ENCODE data around the gene CFAP77. TPM values are rescaled to one million over a fixed set of nuclear protein-coding genes. Genes with fewer than 3 reads are reported as not detected.
"Not testable (repeated sequence)": the region's sequence is repeated elsewhere in the genome, so short reads cannot be mapped to it uniquely, and the experiment has no call there.

CFAP77 gene
- total RNA-seq, 4 donors from 2014 or later = not detected

DNA sequence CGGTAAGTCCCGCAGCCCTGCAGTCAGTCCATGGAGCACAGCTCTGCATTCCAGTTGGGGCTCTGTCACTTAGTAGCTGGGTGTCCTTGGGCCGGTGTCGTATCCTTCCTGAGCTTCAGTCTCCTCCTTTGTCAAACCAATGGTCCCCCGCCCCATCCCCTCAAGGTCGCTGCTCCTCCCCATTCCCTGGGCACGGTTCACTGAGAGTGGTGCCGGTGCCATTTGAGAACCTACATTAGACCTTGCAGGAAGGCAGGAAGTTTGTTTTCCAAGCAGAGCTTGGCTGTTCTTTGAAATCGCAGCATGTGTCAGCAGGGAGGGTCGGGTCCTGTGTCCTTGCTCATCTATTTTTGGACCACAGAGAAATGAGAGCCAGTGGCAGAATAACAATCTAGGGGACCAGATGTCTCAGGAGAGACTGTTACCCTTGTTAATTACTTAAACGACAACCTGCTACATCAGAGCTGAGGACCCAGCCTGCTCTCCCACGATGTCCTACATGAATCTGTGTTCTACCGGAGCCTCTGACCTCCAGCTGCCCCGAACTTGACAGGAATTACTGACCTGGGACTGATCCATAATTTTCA lies 150.7 kb downstream of the CFAP77 start:
- intact Hi-C loops (cut with DNase I) = no loop called here
- H3K27me3 ChIP-seq = peaks cover 0 to 77% (median 0%) of the 10 kb centered on the region in 4 donors
- WGBS = 32% methylated on average over 14 of the region's 14 CpGs
- no peaks in the 10 kb centered on the region for H3K9me3 ChIP-seq
- H3K27ac ChIP-seq (replicated peaks in 1 of 4) = no peak overlapping the region
- H3K4me3 ChIP-seq = no peak overlapping the region
- no peaks in the 10 kb centered on the region for H3K36me3 ChIP-seq
- TF ChIP-seq POLR2AphosphoS5 (IDR thresholded peaks at IDR 0.05) (no peak), EP300 (IDR thresholded peaks at IDR 0.05) (no peak)
- peaks cover 0 to 4% (median 0%) of the 10 kb centered on the region in 4 donors for H3K4me1 ChIP-seq
- no peak for DNase-seq (ENCODE audit: extremely low spot score)

DNA sequence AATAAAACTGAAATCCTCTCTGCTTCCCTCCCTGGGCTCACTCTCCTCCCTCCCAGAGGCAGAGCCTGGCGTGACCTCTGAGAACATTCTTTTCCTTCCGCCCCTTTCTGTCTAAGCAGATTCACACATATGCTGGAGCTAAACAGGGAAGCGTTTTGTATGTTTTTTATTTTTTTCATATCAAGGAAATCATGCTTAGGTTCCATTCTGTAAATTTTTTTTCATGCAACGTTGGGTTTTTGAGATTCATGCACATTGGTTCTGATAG lies 152.2 kb downstream of the CFAP77 start:
- H3K4me3 ChIP-seq = no peak overlapping the region
- no peak for TF ChIP-seq POLR2AphosphoS5 (IDR thresholded peaks at IDR 0.05)
- H3K27me3 ChIP-seq = peaks cover 0 to 78% (median 0%) of the 10 kb centered on the region in 4 donors
- peaks cover 0 to under 1% (median 0%) of the 10 kb centered on the region in 4 donors for H3K9me3 ChIP-seq
- no peak overlapping the region for H3K27ac ChIP-seq (replicated peaks in 1 of 4)
- no peak for DNase-seq (ENCODE audit: extremely low spot score)
- intact Hi-C loops (cut with DNase I) = no loop called here
- no peaks in the 10 kb centered on the region for H3K36me3 ChIP-seq
- H3K4me1 ChIP-seq = peaks cover 0 to 4% (median 0%) of the 10 kb centered on the region in 4 donors
- 35% methylated on average over 4 of the region's 4 CpGs for WGBS

DNA sequence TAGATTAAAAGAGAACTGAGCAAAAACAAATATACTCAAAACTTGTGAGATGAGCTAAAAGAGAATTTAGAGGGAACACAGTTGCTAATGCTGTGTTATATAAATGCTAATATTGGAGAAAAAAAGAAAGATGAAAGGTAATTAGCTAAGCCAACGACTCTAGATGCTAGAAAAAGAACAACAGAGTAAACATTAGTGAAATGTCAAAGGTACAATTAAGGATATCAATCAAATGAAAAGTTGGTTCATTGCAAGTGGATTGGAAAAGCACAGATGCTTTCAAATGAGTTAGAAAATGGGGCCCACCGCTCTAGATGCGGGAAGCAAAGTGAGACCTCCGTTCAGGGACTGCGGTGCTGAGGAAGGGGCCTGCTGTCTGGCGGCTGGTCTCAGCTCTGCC lies 154.5 kb downstream of the CFAP77 start:
- TF ChIP-seq, protein P1, sequence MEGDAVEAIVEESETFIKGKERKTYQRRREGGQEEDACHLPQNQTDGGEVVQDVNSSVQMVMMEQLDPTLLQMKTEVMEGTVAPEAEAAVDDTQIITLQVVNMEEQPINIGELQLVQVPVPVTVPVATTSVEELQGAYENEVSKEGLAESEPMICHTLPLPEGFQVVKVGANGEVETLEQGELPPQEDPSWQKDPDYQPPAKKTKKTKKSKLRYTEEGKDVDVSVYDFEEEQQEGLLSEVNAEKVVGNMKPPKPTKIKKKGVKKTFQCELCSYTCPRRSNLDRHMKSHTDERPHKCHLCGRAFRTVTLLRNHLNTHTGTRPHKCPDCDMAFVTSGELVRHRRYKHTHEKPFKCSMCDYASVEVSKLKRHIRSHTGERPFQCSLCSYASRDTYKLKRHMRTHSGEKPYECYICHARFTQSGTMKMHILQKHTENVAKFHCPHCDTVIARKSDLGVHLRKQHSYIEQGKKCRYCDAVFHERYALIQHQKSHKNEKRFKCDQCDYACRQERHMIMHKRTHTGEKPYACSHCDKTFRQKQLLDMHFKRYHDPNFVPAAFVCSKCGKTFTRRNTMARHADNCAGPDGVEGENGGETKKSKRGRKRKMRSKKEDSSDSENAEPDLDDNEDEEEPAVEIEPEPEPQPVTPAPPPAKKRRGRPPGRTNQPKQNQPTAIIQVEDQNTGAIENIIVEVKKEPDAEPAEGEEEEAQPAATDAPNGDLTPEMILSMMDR (IDR thresholded peaks at IDR 0.05) = no peak
- TF ChIP-seq POLR2A (IDR thresholded peaks at IDR 0.05; ENCODE audit: low read depth) = no peak
- TF ChIP-seq EP300 (IDR thresholded peaks at IDR 0.05) = no peak
- no peak for TF ChIP-seq POLR2AphosphoS5 (IDR thresholded peaks at IDR 0.05)
- H3K9me3 ChIP-seq = peaks cover 0 to 3% (median 0%) of the 10 kb centered on the region in 4 donors
- H3K4me1 ChIP-seq = peaks cover 0 to 4% (median 0%) of the 10 kb centered on the region in 4 donors
- 84% methylated on average over 6 of the region's 6 CpGs for WGBS
- H3K27ac ChIP-seq (replicated peaks in 1 of 4) = no peak overlapping the region
- DNase-seq (ENCODE audit: extremely low spot score) = no peak
- intact Hi-C loops (cut with DNase I) = no loop called here
- peaks cover 0 to 75% (median 0%) of the 10 kb centered on the region in 4 donors for H3K27me3 ChIP-seq
- no peak overlapping the region for H3K4me3 ChIP-seq
- no peaks in the 10 kb centered on the region for H3K36me3 ChIP-seq

DNA sequence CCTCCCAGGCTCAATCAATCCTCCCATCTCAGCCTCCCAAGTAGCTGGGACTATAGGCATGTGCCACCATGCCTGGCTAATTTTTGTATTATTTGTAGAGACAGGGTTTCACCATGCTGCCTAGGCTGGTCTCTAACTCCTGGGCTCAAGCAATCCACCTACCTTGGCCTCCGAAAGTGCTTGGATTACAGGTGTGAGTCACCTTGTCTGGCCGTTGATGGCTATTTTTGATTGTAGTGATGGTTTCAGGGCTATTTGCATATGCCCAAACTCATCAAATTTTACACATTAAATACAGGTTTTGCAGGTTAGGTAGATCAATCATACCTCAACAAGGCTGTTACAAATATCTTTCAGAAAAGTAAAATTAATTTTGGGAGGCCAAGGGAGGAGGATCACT lies 158.8 kb downstream of the CFAP77 start:
- intact Hi-C loops (cut with DNase I); H3K4me3 ChIP-seq; H3K27ac ChIP-seq (replicated peaks in 1 of 4); H3K4me1 ChIP-seq; H3K9me3 ChIP-seq; DNase-seq (ENCODE audit: extremely low spot score); H3K36me3 ChIP-seq: not testable (repeated sequence)
- H3K27me3 ChIP-seq = peaks cover 0 to 77% (median 0%) of the 10 kb centered on the region in 4 donors
- WGBS = 88% methylated on average over 2 of the region's 2 CpGs

DNA sequence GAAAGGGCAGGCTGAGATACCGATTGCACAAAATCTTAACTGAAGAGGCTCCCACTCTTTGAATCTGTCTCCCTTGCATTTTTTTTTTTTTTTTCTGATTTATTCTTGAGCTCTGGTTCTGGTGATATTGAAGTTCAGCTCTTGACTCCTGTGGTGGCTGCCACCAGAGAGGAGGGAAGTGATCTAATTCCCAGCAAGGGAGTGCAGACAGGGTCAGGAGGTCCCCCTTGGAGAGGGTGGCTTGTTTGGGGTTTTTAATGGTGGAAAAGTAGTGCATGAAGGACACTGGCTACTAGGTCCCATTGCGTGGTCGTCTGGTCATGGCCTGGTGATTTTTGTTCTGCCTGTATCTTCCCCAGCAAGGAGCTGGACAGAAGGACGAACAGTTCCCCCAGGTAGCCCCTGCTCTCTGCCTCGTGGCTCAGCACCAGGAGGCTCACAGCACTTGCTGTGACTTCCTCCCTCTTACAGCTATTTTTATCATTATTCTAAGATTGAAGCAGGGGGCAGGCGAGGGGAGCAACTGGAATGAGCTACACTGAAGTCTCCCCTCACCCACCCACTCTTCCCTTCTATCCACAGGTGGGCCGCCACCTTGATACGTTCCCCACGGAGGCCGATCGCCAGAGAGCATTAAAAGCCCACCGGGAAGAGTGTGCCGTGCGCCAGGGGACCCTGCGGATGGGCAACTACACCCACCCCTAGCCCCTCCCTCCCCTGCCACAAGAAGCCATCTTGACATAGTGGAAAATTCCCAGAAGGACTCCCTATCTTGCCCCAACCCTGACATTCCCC lies 162.0 kb downstream of the CFAP77 start:
- 83% methylated on average over 15 of the region's 15 CpGs for WGBS
- TF ChIP-seq POLR2A (IDR thresholded peaks at IDR 0.05; ENCODE audit: low read depth) (no peak), POLR2AphosphoS5 (IDR thresholded peaks at IDR 0.05) (no peak), EP300 (IDR thresholded peaks at IDR 0.05) (no peak)
- TF ChIP-seq, protein P1 (IDR thresholded peaks at IDR 0.05) = no peak
- Histone ChIP-seq H3K4me1 (no peaks in the 10 kb centered on the region), H3K36me3 (no peaks in the 10 kb centered on the region), H3K4me3 (no peak overlapping the region), H3K27ac (replicated peaks in 1 of 4) (no peak overlapping the region), H3K27me3 (peaks cover 0 to 85% (median 11%) of the 10 kb centered on the region in 4 donors), H3K9me3 (peaks cover 0 to 3% (median 0%) of the 10 kb centered on the region in 4 donors)
- intact Hi-C loops (cut with DNase I) = loop anchor here (5.0 kb wide), 1 partner anchor 65 kb away; no protein-coding TSS in a partner anchor
- DNase-seq (ENCODE audit: extremely low spot score) = no peak

DNA sequence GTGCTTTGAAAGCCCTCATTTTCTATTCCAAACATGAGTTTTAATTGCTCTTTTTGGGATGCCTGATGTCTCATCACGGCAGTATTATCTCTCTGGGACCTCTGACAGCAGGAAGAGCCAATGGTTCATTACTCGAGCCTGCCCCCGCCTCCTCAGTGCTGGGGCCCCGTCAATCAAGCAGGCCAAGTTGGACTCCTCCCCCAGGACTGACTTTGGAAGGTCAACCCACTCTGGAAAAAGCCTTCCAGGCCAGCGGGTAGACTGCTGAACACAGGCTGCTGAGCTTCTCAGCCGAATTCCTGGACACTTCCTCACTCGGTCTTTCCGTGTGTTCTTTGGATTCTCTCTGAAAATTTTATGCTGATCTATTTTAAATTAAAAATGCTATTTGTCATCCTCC lies 162.9 kb downstream of the CFAP77 start:
- H3K4me3 ChIP-seq = no peak overlapping the region
- no peak for DNase-seq (ENCODE audit: extremely low spot score)
- H3K9me3 ChIP-seq = no peaks in the 10 kb centered on the region
- TF ChIP-seq POLR2AphosphoS5 (IDR thresholded peaks at IDR 0.05) (no peak), EP300 (IDR thresholded peaks at IDR 0.05) (no peak), POLR2A (IDR thresholded peaks at IDR 0.05; ENCODE audit: low read depth) (no peak)
- TF ChIP-seq, protein P1 (IDR thresholded peaks at IDR 0.05) = no peak
- H3K4me1 ChIP-seq = no peaks in the 10 kb centered on the region
- H3K27ac ChIP-seq (replicated peaks in 1 of 4) = no peak overlapping the region
- no peaks in the 10 kb centered on the region for H3K36me3 ChIP-seq
- WGBS = 34% methylated on average over 5 of the region's 8 CpGs
- intact Hi-C loops (cut with DNase I) = loop anchor here (5.0 kb wide), 1 partner anchor 66 kb away; no protein-coding TSS in a partner anchor
- peaks cover 0 to 85% (median 17%) of the 10 kb centered on the region in 4 donors for H3K27me3 ChIP-seq
